GM12801 (cell line): ENCODE data around the gene IFNA2.

Source experiments
- TF ChIP-seq, protein P1 (sequence below): IDR thresholded peaks from one replicate; pipeline ENCODE4 v1.5.1; 2011; ENCODE audit warnings: control low read depth; ENCODE audit not compliant: insufficient read length; ENCODE audit errors: extremely low read depth

IFNA2 gene

GRCh38 chr9:21385131-21385670, at the start of gene IFNA2:
Gene IFNA2 (minus strand): TSS chr9:21385398. CDS start chr9:21385329, 69 bp downstream.
- TF ChIP-seq, protein P1, sequence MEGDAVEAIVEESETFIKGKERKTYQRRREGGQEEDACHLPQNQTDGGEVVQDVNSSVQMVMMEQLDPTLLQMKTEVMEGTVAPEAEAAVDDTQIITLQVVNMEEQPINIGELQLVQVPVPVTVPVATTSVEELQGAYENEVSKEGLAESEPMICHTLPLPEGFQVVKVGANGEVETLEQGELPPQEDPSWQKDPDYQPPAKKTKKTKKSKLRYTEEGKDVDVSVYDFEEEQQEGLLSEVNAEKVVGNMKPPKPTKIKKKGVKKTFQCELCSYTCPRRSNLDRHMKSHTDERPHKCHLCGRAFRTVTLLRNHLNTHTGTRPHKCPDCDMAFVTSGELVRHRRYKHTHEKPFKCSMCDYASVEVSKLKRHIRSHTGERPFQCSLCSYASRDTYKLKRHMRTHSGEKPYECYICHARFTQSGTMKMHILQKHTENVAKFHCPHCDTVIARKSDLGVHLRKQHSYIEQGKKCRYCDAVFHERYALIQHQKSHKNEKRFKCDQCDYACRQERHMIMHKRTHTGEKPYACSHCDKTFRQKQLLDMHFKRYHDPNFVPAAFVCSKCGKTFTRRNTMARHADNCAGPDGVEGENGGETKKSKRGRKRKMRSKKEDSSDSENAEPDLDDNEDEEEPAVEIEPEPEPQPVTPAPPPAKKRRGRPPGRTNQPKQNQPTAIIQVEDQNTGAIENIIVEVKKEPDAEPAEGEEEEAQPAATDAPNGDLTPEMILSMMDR = no peak

DNA sequence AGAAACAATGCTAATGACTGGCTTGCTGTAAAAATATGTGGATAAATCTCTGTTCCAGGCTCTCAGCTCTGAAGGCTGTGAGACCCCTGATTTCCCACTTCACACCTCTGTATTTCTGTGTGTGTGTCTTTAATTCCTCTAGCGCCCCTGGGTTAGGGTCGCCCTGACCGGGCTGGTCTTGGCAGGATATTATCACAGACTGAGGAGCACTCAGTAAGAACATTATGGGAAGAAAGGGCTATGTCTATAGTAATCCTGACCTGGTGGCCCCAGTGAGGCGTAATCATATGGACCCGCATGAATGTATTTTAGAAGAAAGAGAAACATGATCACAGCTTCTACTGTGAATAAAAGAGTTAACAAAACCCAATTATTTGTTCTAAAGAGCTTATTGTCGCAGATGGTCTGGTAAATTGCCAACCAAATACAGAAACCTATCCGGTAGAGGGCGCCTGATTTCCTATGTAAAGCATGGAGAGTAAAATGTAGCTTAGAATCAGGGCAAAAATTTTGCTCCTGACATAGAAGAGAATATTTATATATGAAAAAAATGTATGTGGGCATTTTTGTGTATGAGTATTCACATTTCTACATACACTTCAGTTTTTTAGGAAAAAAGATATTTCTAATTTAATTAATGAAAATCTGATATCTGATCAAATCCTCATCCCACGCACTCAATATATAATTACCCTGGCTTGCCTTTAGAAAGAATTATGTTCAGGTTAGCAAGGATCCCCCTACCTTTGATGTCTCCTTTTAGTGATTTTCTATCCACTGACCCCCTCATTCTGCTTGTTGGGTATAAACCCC, 49.2 kb upstream of the IFNA2 start:
- TF ChIP-seq, protein P1 = no peak

GRCh38 chr9:21432672-21433425, 47.7 kb upstream of the IFNA2 start:
- TF ChIP-seq, protein P1 = no peak

- TF ChIP-seq, protein P1 = no peak
These were observed 44.0 kb upstream of the IFNA2 start for GRCh38 chr9:21429191-21429590.

GRCh38 chr9:21428235-21428634, 43.0 kb upstream of the IFNA2 start:
- TF ChIP-seq, protein P1 = no peak

DNA sequence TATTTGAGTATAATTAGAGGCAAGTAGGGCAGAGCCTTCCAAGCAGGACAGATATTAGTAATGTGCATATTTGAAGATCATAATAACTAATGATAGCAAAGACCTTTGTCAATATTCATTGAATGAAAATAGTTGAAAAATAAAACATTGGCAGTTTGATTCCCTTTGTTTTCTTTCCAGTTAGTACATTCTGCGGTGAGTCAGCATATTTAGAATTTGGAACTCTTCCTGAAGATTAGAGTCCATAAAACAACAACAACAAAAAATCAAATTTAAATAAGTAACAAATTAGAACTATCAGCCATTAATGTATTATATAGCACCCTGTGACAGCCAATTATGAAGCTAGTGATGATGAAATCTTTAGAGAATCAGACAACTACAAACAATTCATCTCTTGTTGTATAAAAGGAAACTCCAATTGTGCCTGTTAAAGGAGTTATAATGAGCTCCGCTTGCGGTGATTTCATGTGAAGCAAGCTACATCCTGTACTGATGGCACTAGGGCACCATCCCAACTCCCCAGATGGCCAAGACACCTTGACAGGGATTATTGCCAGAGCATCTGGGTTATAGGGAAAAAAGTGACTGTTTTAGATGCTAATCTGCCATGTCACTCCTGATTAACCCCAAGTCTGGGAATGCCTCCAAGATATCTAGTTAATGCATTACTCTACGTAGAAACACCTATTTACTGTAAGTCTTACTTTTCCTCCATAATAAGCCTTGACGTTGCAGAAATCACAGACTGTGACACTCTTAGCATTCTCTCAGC, 30.5 kb upstream of the IFNA2 start:
- TF ChIP-seq, protein P1 = no peak
